Measurements from ENCODE around the gene HPSE2.

DNA sequence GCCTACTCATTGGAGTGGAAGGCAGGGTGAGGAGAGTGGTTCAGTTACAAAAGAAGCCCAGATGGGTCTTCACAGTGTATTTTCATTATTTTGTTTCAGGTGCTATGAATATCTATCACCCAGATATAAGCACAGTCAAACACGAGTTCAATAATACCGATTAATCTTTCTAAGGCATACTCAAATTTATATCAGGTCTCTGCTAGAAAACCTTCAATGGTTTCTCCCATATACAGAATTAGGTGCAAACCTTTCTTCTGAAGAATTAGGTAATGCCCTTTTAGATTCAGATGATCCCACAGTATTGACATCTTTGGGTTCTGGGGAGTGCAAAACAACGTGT lies 774.2 kb downstream of the HPSE2 start:
- TF ChIP-seq, protein P1, sequence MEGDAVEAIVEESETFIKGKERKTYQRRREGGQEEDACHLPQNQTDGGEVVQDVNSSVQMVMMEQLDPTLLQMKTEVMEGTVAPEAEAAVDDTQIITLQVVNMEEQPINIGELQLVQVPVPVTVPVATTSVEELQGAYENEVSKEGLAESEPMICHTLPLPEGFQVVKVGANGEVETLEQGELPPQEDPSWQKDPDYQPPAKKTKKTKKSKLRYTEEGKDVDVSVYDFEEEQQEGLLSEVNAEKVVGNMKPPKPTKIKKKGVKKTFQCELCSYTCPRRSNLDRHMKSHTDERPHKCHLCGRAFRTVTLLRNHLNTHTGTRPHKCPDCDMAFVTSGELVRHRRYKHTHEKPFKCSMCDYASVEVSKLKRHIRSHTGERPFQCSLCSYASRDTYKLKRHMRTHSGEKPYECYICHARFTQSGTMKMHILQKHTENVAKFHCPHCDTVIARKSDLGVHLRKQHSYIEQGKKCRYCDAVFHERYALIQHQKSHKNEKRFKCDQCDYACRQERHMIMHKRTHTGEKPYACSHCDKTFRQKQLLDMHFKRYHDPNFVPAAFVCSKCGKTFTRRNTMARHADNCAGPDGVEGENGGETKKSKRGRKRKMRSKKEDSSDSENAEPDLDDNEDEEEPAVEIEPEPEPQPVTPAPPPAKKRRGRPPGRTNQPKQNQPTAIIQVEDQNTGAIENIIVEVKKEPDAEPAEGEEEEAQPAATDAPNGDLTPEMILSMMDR (IDR thresholded peaks at IDR 0.05; ENCODE audit: insufficient read depth, low read length, poor library complexity, severe bottlenecking): no peak
- TF ChIP-seq EZH2phosphoT487 (conservative IDR thresholded peaks at IDR 0.05; ENCODE audit: low read length): no peak
